Stimulated activated CD4-positive, alpha-beta T cell treated with anti-CD3 and anti-CD28 coated beads, Interleukin-15, amount 100 ng/mL, for 24 hours (primary cell): Measurements from ENCODE around the gene TMTC2.

ENCODE experiments used
- DNase-seq: peaks from one replicate; pipeline ENCODE4 v3.0.0-alpha.2; 2020

Gene TMTC2

GRCh38 chr12:83156815-83157214, 470.1 kb downstream of the TMTC2 start:
- DNase-seq, result no peak

DNA sequence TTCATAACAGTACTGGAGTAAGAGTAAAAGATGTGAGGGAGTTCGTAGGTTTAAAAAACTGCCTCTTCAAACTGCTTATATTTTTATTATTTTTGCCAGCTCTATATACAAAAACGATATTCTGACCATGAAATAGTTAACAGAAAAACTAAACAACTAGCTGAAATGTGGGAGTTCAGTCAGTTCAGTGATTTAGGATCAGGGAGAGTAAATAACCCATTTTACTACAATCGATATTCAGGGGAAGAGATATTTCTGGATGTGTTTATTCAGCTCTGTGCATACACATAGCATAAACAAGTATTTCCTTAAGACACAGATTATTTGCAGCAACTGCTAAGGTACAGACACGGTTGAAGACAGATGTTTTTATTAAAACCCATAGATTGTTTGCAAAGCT, 470.9 kb downstream of the TMTC2 start:
- DNase-seq, result no peak

DNA sequence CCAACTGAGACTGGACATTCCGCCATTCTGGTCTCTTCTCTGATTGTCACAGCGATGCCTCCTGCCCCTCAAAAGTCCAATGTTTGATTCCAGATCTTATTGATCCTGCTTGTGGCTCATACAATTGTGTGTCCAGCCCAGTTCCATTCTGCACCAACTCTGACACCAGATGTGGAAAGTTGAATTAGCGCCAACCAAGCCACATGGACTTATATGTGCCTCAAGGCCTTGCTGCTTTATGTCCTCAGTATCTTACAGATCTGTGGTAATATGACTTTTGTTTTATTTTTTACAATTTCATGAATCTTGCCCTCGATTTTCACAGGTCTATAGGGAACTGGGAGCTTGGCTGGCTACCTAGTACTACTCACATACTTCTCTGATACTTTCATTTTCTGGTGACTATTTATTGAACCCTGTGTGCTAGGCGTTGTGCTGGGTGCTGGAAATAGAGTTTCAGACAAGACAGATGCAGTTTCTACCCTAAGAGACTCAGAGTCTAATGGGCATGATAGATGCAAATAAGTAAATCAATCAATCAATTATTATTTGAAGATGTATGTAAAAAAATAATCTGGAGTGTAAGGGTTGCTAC, 472.0 kb downstream of the TMTC2 start:
- DNase-seq, result no peak

GRCh38 chr12:83161456-83161855, 474.8 kb downstream of the TMTC2 start:
- no peak for DNase-seq

DNA sequence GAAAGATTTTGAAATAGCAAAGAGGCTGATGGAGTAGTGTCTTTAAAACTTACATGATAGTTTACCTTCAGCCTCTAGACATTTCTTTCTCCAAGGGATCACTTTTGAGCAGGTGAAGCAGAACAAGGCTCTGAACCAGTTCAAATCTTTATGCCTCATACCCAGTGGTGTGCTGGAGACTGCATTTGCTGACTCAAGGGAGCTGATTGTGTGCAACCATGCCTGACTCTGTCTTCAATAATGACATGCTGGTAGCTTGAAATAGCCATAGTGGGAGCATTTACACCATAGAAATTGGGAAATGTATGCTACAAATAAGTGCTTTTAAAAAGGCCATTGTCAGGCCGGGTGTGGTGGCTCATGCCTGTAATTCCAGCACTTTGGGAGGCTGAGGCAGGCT, 482.0 kb downstream of the TMTC2 start:
- no peak for DNase-seq

- no peak for DNase-seq
Measured at GRCh38 chr12:83172441-83172840, 485.7 kb downstream of the TMTC2 start.

- DNase-seq, result no peak
Measured at GRCh38 chr12:83172866-83173649, 486.4 kb downstream of the TMTC2 start.

DNA sequence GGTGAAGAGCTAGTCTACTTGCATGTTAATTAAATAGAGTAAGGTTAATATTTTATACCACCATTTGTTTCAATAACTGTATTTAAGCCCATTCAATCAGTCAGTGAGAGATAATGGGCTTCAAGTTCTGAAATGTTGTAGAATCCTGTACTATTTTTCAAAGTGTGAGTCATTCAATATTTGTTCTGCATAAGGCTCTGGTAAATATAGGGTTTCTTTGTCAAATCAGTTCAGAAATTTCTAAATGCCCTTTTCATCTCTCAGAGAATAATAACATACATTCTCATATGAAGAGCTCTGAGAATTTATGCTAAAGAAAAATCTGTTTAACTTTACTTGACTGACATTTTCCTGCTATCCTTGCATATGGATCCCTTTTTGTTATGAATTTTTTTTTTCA, 493.3 kb downstream of the TMTC2 start:
- no peak for DNase-seq

- DNase-seq, result no peak
Measured at GRCh38 chr12:83181074-83181473, 494.4 kb downstream of the TMTC2 start.

- DNase-seq, result no peak
Measured at GRCh38 chr12:83183132-83183531, 496.4 kb downstream of the TMTC2 start.
